HepG2 (cell line): ENCODE data around the gene FOXRED2. TPM values are rescaled to one million over a fixed set of nuclear protein-coding genes. Genes with fewer than 3 reads are reported as not detected.

Experiments
- CEBPG ChIP-seq: IDR thresholded peaks from 2 replicates; pipeline ENCODE4 v1.6.1; 2016
- JDP2 ChIP-seq: sonication (generic); formaldehyde crosslinking; IDR thresholded peaks from 2 replicates; pipeline ENCODE4 v1.8.1; 2022; ENCODE audit warnings: missing genetic modification reagents, borderline replicate concordance
- MAFG ChIP-seq: sonication (generic); formaldehyde crosslinking; IDR thresholded peaks from 2 replicates; pipeline ENCODE4 v1.5.1; 2020; ENCODE audit warnings: mild to moderate bottlenecking, missing genetic modification reagents
- NR2C2 ChIP-seq: sonication (generic); formaldehyde crosslinking; IDR thresholded peaks from 2 replicates; pipeline ENCODE4 v1.4.0; 2020; ENCODE audit warnings: missing genetic modification reagents, mild to moderate bottlenecking, moderate library complexity, borderline replicate concordance
- PTBP1 ChIP-seq: fragments of 200-400 bp; formaldehyde crosslinking; IDR thresholded peaks from 2 replicates; pipeline ENCODE4 v1.6.1; 2018; ENCODE audit warnings: low read length, low read depth; ENCODE audit not compliant: poor library complexity, severe bottlenecking
- RERE ChIP-seq: IDR thresholded peaks from 2 replicates; pipeline ENCODE4 v1.6.1; 2016; ENCODE audit warnings: low read depth, missing genetic modification reagents, missing compliant biosample characterization
- TEAD2 ChIP-seq: sonication (generic); formaldehyde crosslinking; IDR thresholded peaks from 2 replicates; pipeline ENCODE4 v1.9.0; 2021; ENCODE audit warnings: missing genetic modification reagents
- ZMYM3 ChIP-seq: sonication (generic); formaldehyde crosslinking; IDR thresholded peaks from 2 replicates; pipeline ENCODE4 v1.5.1; 2020; ENCODE audit warnings: mild to moderate bottlenecking, missing genetic modification reagents
- ZNF124 ChIP-seq: sonication (generic); formaldehyde crosslinking; IDR thresholded peaks from 2 replicates; pipeline ENCODE4 v1.4.0; 2020; ENCODE audit warnings: missing genetic modification reagents
- ZNF713 ChIP-seq: sonication (generic); formaldehyde crosslinking; IDR thresholded peaks from 2 replicates; pipeline ENCODE4 v1.4.0; 2020; ENCODE audit warnings: mild to moderate bottlenecking, missing genetic modification reagents
- polyA plus RNA-seq, 8 experiments: library from polyadenylated mRNA; depleted of rRNA in 3 of 8; stranded (reverse) in 7 of 8; unstranded in 1 of 8; fragments of >200 nt; fragmentation: Illumina TruSeq in 4 of 8; extraction: Trizol in 4 of 8; gene quantifications; 2 replicates each; pipeline versions ENCODE4 v1.2.1 to v1.2.3, GENCODE V29; 2011 to 2016; ENCODE audit warnings: low read depth in 4 of 8, missing spikeins in 1 of 8, mixed read lengths in 1 of 8; ENCODE audit not compliant: insufficient read depth in 1 of 8
- total RNA-seq, 5 experiments: library from RNA; depleted of rRNA; stranded (reverse); fragments of >200 nt; fragmentation: Illumina TruSeq; extraction: Trizol; gene quantifications; 2 replicates each; pipeline ENCODE4 v1.2.3, GENCODE V29; 2016; ENCODE audit warnings: low read depth in 1 of 5
- TF ChIP-seq, protein P1 (sequence below): sonication (generic); formaldehyde crosslinking; IDR thresholded peaks from 2 replicates; pipeline ENCODE4 v1.4.0; 2020; ENCODE audit warnings: mild to moderate bottlenecking, missing genetic modification reagents
- TF ChIP-seq, protein P2 (sequence below), 2 experiments: sonication (generic) in 1 of 2; formaldehyde crosslinking in 1 of 2; IDR thresholded peaks; 2 replicates each; pipeline versions ENCODE4 v1.4.0 to v1.6.1; 2016 to 2020; ENCODE audit warnings: borderline replicate concordance in 1 of 2, low read depth in 1 of 2, mild to moderate bottlenecking in 1 of 2, missing genetic modification reagents in 1 of 2
- TF ChIP-seq, protein P3 (sequence below): sonication (generic); formaldehyde crosslinking; IDR thresholded peaks from 2 replicates; pipeline ENCODE4 v1.8.0; 2022; ENCODE audit warnings: mild to moderate bottlenecking, missing genetic modification reagents, moderate library complexity

Gene FOXRED2
- total and polyA plus RNA-seq, 2 of the 13 experiments (the other 11 are each of a cell fraction or from before 2014, with no cell fraction given), result 9.3 to 28.1 TPM

- no peak; the same call in 1 of the 2 replicates for TF ChIP-seq RERE (CRISPR knock-in tag)
- TF ChIP-seq, protein P1, sequence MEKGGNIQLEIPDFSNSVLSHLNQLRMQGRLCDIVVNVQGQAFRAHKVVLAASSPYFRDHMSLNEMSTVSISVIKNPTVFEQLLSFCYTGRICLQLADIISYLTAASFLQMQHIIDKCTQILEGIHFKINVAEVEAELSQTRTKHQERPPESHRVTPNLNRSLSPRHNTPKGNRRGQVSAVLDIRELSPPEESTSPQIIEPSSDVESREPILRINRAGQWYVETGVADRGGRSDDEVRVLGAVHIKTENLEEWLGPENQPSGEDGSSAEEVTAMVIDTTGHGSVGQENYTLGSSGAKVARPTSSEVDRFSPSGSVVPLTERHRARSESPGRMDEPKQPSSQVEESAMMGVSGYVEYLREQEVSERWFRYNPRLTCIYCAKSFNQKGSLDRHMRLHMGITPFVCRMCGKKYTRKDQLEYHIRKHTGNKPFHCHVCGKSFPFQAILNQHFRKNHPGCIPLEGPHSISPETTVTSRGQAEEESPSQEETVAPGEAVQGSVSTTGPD, result peak; percentile 30; the same call in 1 of the 2 replicates
- TF ChIP-seq, protein P2, sequence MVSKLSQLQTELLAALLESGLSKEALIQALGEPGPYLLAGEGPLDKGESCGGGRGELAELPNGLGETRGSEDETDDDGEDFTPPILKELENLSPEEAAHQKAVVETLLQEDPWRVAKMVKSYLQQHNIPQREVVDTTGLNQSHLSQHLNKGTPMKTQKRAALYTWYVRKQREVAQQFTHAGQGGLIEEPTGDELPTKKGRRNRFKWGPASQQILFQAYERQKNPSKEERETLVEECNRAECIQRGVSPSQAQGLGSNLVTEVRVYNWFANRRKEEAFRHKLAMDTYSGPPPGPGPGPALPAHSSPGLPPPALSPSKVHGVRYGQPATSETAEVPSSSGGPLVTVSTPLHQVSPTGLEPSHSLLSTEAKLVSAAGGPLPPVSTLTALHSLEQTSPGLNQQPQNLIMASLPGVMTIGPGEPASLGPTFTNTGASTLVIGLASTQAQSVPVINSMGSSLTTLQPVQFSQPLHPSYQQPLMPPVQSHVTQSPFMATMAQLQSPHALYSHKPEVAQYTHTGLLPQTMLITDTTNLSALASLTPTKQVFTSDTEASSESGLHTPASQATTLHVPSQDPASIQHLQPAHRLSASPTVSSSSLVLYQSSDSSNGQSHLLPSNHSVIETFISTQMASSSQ (IDR thresholded peaks at IDR 0.05; ENCODE audit: low read depth), result no peak
- TF ChIP-seq, protein P2 (CRISPR knock-in tag; IDR thresholded peaks at IDR 0.05; ENCODE audit: borderline replicate concordance), result peak; percentile 78
- TF ChIP-seq TEAD2, result peak; percentile 82; the same call in 1 of the 2 replicates
- no peak for TF ChIP-seq MAFG (CRISPR knock-in tag)
- TF ChIP-seq ZNF124 (CRISPR knock-in tag), result peak; percentile 47; the same call in 1 of the 2 replicates
- TF ChIP-seq CEBPG, result no peak
- TF ChIP-seq, protein P3, sequence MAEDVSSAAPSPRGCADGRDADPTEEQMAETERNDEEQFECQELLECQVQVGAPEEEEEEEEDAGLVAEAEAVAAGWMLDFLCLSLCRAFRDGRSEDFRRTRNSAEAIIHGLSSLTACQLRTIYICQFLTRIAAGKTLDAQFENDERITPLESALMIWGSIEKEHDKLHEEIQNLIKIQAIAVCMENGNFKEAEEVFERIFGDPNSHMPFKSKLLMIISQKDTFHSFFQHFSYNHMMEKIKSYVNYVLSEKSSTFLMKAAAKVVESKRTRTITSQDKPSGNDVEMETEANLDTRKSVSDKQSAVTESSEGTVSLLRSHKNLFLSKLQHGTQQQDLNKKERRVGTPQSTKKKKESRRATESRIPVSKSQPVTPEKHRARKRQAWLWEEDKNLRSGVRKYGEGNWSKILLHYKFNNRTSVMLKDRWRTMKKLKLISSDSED (CRISPR knock-in tag), result peak; percentile 95
- TF ChIP-seq JDP2, result peak; percentile 68; the same call in 1 of the 2 replicates
- peak; percentile 69 for TF ChIP-seq NR2C2 (CRISPR knock-in tag)
- 0 out of 2 replicates have a peak, but pooled peaks have one; percentile 11 for TF ChIP-seq ZMYM3 (CRISPR knock-in tag)
- no peak for TF ChIP-seq ZNF713 (CRISPR knock-in tag)
- no peak for TF ChIP-seq PTBP1
Observed at GRCh38 chr22:36506637-36507517, at the start of gene FOXRED2 (continued).
